ENCODE results near the gene ZFP91. TPM values are rescaled to one million over a fixed set of nuclear protein-coding genes. Genes with fewer than 3 reads are reported as not detected.

ZFP91 gene
- total RNA-seq, 1 donor from 2014 or later: 52.0 TPM

GRCh38 chr11:58546841-58547240 lies 32.0 kb upstream of the ZFP91 start:
- Mint-ChIP-seq H3K4me3 (no peak overlapping the region), H3K9me3 (peaks cover 4% of the 10 kb centered on the region), H3K27ac (peak overlapping the region; percentile 50), H3K27me3 (ENCODE audit: insufficient read depth, low read depth) (peaks cover 3% of the 10 kb centered on the region), H3K4me1 (peaks cover 11% of the 10 kb centered on the region), H3K36me3 (peaks cover 17% of the 10 kb centered on the region)
- Histone ChIP-seq H3K27me3 (no peaks in the 10 kb centered on the region), H2AFZ (replicated peaks) (no peak overlapping the region), H3K4me3 (no peak overlapping the region), H3K9ac (no peak overlapping the region), H3K79me2 (ENCODE audit: low read depth) (no peaks in the 10 kb centered on the region), H3F3A (ENCODE audit: low read depth) (peaks cover 12% of the 10 kb centered on the region), H4K20me1 (ENCODE audit: low read depth) (peaks cover 3% of the 10 kb centered on the region), H3K9me3 (ENCODE audit: low read depth) (no peaks in the 10 kb centered on the region), H3K4me1 (peaks cover 12% of the 10 kb centered on the region), H3K27ac (no peak overlapping the region), H3K36me3 (peaks cover 3% of the 10 kb centered on the region), H3K4me2 (peak overlapping the region; percentile 25)
- DNase-seq (ENCODE audit: low spot score): no peak
- no peak for TF ChIP-seq EZH2phosphoT487 (IDR thresholded peaks at IDR 0.05)
- TF ChIP-seq EZH2 (IDR thresholded peaks at IDR 0.05): no peak

- Histone ChIP-seq H3K9ac (no peak overlapping the region), H3F3A (ENCODE audit: low read depth) (peaks cover 12% of the 10 kb centered on the region), H3K4me1 (peaks cover 12% of the 10 kb centered on the region), H3K4me2 (no peak overlapping the region), H3K9me3 (ENCODE audit: low read depth) (no peaks in the 10 kb centered on the region), H3K27ac (no peak overlapping the region), H4K20me1 (ENCODE audit: low read depth) (peaks cover 3% of the 10 kb centered on the region), H3K27me3 (no peaks in the 10 kb centered on the region), H3K79me2 (ENCODE audit: low read depth) (no peaks in the 10 kb centered on the region), H3K36me3 (no peaks in the 10 kb centered on the region), H2AFZ (replicated peaks) (no peak overlapping the region), H3K4me3 (no peak overlapping the region)
- Mint-ChIP-seq H3K27ac (no peak overlapping the region), H3K36me3 (peaks cover 19% of the 10 kb centered on the region), H3K9me3 (peaks cover 4% of the 10 kb centered on the region), H3K4me3 (no peak overlapping the region), H3K4me1 (peaks cover 11% of the 10 kb centered on the region), H3K27me3 (ENCODE audit: insufficient read depth, low read depth) (peaks cover 3% of the 10 kb centered on the region)
- TF ChIP-seq EZH2phosphoT487 (IDR thresholded peaks at IDR 0.05): no peak
- TF ChIP-seq CTCF (IDR thresholded peaks at IDR 0.05): no peak
- TF ChIP-seq EZH2 (IDR thresholded peaks at IDR 0.05): no peak
- no peak for DNase-seq (ENCODE audit: low spot score)
These were observed 29.2 kb upstream of the ZFP91 start for GRCh38 chr11:58549644-58550043.

GRCh38 chr11:58560842-58561241 lies 18.0 kb upstream of the ZFP91 start:
- Histone ChIP-seq H3K36me3 (no peaks in the 10 kb centered on the region), H3F3A (ENCODE audit: low read depth) (no peaks in the 10 kb centered on the region), H3K4me2 (no peak overlapping the region), H3K79me2 (ENCODE audit: low read depth) (no peaks in the 10 kb centered on the region), H2AFZ (replicated peaks) (no peak overlapping the region), H3K9me3 (ENCODE audit: low read depth) (no peaks in the 10 kb centered on the region), H3K4me1 (no peaks in the 10 kb centered on the region), H3K27ac (no peak overlapping the region), H3K4me3 (no peak overlapping the region), H3K9ac (no peak overlapping the region), H4K20me1 (ENCODE audit: low read depth) (no peaks in the 10 kb centered on the region), H3K27me3 (no peaks in the 10 kb centered on the region)
- Mint-ChIP-seq H3K36me3 (no peaks in the 10 kb centered on the region), H3K4me1 (peaks cover 11% of the 10 kb centered on the region), H3K9me3 (no peaks in the 10 kb centered on the region), H3K27ac (no peak overlapping the region), H3K27me3 (ENCODE audit: insufficient read depth, low read depth) (no peaks in the 10 kb centered on the region), H3K4me3 (no peak overlapping the region)
- no peak for DNase-seq (ENCODE audit: low spot score)
- TF ChIP-seq EZH2phosphoT487 (IDR thresholded peaks at IDR 0.05) (no peak), CTCF (IDR thresholded peaks at IDR 0.05) (no peak), EZH2 (IDR thresholded peaks at IDR 0.05) (no peak)

GRCh38 chr11:58561394-58562098 lies 17.3 kb upstream of the ZFP91 start:
- no peak overlapping the region for H3K27ac ChIP-seq
- no peaks in the 10 kb centered on the region for H3K79me2 ChIP-seq (ENCODE audit: low read depth)
- H3K4me1 ChIP-seq: no peaks in the 10 kb centered on the region
- Mint-ChIP-seq H3K27ac (peak overlapping the region; percentile 23), H3K4me3 (no peak overlapping the region), H3K27me3 (ENCODE audit: insufficient read depth, low read depth) (no peaks in the 10 kb centered on the region), H3K36me3 (no peaks in the 10 kb centered on the region), H3K9me3 (no peaks in the 10 kb centered on the region), H3K4me1 (peaks cover 11% of the 10 kb centered on the region)
- H3K27me3 ChIP-seq: no peaks in the 10 kb centered on the region
- no peaks in the 10 kb centered on the region for H4K20me1 ChIP-seq (ENCODE audit: low read depth)
- no peaks in the 10 kb centered on the region for H3K9me3 ChIP-seq (ENCODE audit: low read depth)
- DNase-seq (ENCODE audit: low spot score): peak; percentile 29
- no peak for TF ChIP-seq EZH2phosphoT487 (IDR thresholded peaks at IDR 0.05)
- TF ChIP-seq EZH2 (IDR thresholded peaks at IDR 0.05): no peak
- no peak for TF ChIP-seq CTCF (IDR thresholded peaks at IDR 0.05)
- no peak overlapping the region for H3K4me2 ChIP-seq
- no peak overlapping the region for H2AFZ ChIP-seq (replicated peaks)
- H3K4me3 ChIP-seq: no peak overlapping the region
- no peaks in the 10 kb centered on the region for H3F3A ChIP-seq (ENCODE audit: low read depth)
- no peaks in the 10 kb centered on the region for H3K36me3 ChIP-seq
- no peak overlapping the region for H3K9ac ChIP-seq
